VCaP (cell line): ENCODE results near the gene MMAB.

Experiments
- H3K27ac ChIP-seq: fragments of 450-650 bp; 2 replicates; pipeline ENCODE4 v1.5.1; 2017
- TF ChIP-seq, protein P1 (sequence below): fragments of 450-650 bp; conservative IDR thresholded peaks from 2 replicates; pipeline ENCODE4 v1.5.1; 2017; ENCODE audit warnings: mild to moderate bottlenecking, moderate library complexity

Gene MMAB

GRCh38 chr12:109552971-109553370 is 20.3 kb downstream of the MMAB start:
- no peak overlapping the region for H3K27ac ChIP-seq
- TF ChIP-seq, protein P1, sequence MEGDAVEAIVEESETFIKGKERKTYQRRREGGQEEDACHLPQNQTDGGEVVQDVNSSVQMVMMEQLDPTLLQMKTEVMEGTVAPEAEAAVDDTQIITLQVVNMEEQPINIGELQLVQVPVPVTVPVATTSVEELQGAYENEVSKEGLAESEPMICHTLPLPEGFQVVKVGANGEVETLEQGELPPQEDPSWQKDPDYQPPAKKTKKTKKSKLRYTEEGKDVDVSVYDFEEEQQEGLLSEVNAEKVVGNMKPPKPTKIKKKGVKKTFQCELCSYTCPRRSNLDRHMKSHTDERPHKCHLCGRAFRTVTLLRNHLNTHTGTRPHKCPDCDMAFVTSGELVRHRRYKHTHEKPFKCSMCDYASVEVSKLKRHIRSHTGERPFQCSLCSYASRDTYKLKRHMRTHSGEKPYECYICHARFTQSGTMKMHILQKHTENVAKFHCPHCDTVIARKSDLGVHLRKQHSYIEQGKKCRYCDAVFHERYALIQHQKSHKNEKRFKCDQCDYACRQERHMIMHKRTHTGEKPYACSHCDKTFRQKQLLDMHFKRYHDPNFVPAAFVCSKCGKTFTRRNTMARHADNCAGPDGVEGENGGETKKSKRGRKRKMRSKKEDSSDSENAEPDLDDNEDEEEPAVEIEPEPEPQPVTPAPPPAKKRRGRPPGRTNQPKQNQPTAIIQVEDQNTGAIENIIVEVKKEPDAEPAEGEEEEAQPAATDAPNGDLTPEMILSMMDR, result no peak

GRCh38 chr12:109551108-109551507 is 22.2 kb downstream of the MMAB start:
- no peak overlapping the region for H3K27ac ChIP-seq
- TF ChIP-seq, protein P1, result no peak

DNA sequence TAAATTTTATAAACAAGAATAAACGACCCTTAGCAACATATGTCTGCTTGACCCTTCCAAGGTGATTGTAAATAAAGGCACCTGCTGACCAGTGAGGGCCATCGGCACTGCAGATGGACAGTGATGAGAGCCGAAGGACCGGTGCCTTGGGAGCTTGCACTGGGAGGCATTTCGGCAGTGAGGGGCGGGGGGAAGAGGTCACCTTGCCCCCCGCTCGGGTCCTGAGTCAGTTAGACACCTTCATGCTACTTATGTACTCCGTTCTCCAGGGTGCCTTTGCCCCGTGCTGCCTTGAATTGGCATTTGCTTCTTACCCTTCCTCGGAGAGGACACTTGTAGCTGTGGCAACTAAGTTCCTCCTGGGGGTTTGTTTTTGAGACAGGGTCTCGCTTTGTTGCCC is 23.0 kb downstream of the MMAB start:
- H3K27ac ChIP-seq, result no peak overlapping the region
- TF ChIP-seq, protein P1, result no peak

GRCh38 chr12:109549613-109550270 is 23.6 kb downstream of the MMAB start:
- TF ChIP-seq, protein P1, result no peak
- no peak overlapping the region for H3K27ac ChIP-seq

DNA sequence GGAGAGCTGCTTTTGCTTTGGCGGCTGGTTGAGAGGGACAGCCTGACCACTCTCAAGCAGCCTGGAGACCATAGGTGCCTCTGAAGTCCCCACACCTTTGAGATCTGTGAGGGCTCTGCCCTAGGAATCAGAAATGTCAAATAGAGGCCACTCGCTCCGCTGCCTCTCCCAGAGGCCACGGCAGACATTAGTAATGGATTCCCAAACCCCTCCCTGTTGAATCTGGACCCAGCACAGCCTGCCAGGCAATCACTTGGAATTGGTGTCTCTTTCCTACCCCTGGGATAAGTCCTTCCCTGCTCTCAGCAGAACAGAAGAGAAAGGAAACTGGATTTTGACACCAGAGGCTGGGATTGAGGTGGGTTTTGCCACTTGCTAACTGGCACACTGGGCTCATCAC is 25.0 kb downstream of the MMAB start:
- no peak overlapping the region for H3K27ac ChIP-seq
- TF ChIP-seq, protein P1, result no peak

DNA sequence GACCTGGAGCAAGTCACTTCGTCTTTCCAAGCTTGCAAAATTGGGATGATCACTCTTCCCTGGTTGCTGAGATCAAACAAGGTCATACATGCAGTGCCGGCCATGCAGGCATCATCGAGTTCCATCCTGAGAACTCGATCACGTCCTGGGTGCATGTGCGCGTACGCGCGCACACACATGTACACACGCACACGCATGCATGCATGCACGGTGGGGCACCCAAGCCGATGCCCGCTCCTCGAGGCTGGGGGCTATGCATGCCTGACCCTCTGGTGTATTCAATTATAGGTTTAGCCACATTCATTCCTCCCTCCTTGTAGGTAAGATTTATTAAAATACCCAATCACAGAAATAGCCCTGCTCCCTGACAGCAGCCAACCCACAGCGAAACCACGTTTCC is 26.0 kb downstream of the MMAB start:
- no peak overlapping the region for H3K27ac ChIP-seq
- TF ChIP-seq, protein P1, result no peak

GRCh38 chr12:109545826-109546225 is 27.5 kb downstream of the MMAB start:
- H3K27ac ChIP-seq, result no peak overlapping the region
- TF ChIP-seq, protein P1, result no peak
